ENCODE measurements around the gene IL18. TPM values are rescaled to one million over a fixed set of nuclear protein-coding genes. Genes with fewer than 3 reads are reported as not detected.
A peak's percentile ranks its signal among the peaks of the same experiment; 100 is the strongest.

IL18 gene
- total and polyA plus RNA-seq, 5 donors from 2014 or later = 1.4 TPM; not detected in 4

- Histone ChIP-seq H3K9me3 (ENCODE audit: control insufficient read depth in 2 of 2, low read length in 2 of 2) (no peaks in the 10 kb centered on the region), H3K27ac (ENCODE audit: insufficient read depth, low read length, poor library complexity, severe bottlenecking) (no peak overlapping the region), H3K36me3 (ENCODE audit: control insufficient read depth, insufficient read depth, low read length) (no peaks in the 10 kb centered on the region), H3K4me1 (ENCODE audit: control insufficient read depth, insufficient read depth, low read length, poor library complexity, severe bottlenecking) (no peaks in the 10 kb centered on the region), H3K4me3 (ENCODE audit: low read depth, low read length) (no peak overlapping the region), H3K27me3 (ENCODE audit: control insufficient read depth, insufficient read depth, low read length) (no peaks in the 10 kb centered on the region)
- Mint-ChIP-seq H3K27me3 (no peaks in the 10 kb centered on the region), H3K27ac (no peak overlapping the region), H3K9me3 (peaks cover 0 to 2% (median 0%) of the 10 kb centered on the region in 7 donors), H3K4me3 (no peak overlapping the region), H3K36me3 (peaks cover 20% of the 10 kb centered on the region), H3K4me1 (peaks cover 0 to 7% (median 0%) of the 10 kb centered on the region in 4 donors)
- ATAC-seq (ENCODE audit: low read depth in 2 of 2) (no peak), DNase-seq (no peak)
These were observed 34.2 kb downstream of the IL18 start for GRCh38 chr11:112129656-112130055.

GRCh38 chr11:112128483-112129121 is 35.3 kb downstream of the IL18 start:
- H3K27me3 ChIP-seq (ENCODE audit: control insufficient read depth, insufficient read depth, low read length) = no peaks in the 10 kb centered on the region
- no peak overlapping the region for H3K27ac ChIP-seq (ENCODE audit: insufficient read depth, low read length, poor library complexity, severe bottlenecking)
- H3K4me1 Mint-ChIP-seq = peaks cover 0 to 7% (median 0%) of the 10 kb centered on the region in 4 donors

GRCh38 chr11:112127056-112127455 is 36.8 kb downstream of the IL18 start:
- Mint-ChIP-seq H3K27ac (no peak overlapping the region), H3K4me1 (peaks cover 0 to 7% (median 0%) of the 10 kb centered on the region in 4 donors), H3K27me3 (no peaks in the 10 kb centered on the region), H3K4me3 (no peak overlapping the region), H3K36me3 (peaks cover 14% of the 10 kb centered on the region), H3K9me3 (peaks cover 0 to 2% (median 0%) of the 10 kb centered on the region in 7 donors)
- Histone ChIP-seq H3K36me3 (ENCODE audit: control insufficient read depth, insufficient read depth, low read length) (no peaks in the 10 kb centered on the region), H3K27ac (ENCODE audit: insufficient read depth, low read length, poor library complexity, severe bottlenecking) (no peak overlapping the region), H3K27me3 (ENCODE audit: control insufficient read depth, insufficient read depth, low read length) (no peaks in the 10 kb centered on the region), H3K9me3 (ENCODE audit: control insufficient read depth in 2 of 2, low read length in 2 of 2) (no peaks in the 10 kb centered on the region), H3K4me1 (ENCODE audit: control insufficient read depth, insufficient read depth, low read length, poor library complexity, severe bottlenecking) (no peaks in the 10 kb centered on the region), H3K4me3 (ENCODE audit: low read depth, low read length) (no peak overlapping the region)
- no peak for DNase-seq
- ATAC-seq (ENCODE audit: low read depth in 2 of 2) = no peak

More at GRCh38 chr11:112128483-112129121, 35.3 kb downstream of the IL18 start:
- no peak for ATAC-seq (ENCODE audit: low read depth in 2 of 2)
- Mint-ChIP-seq H3K9me3 (peaks cover 0 to 2% (median 0%) of the 10 kb centered on the region in 7 donors), H3K27me3 (no peaks in the 10 kb centered on the region), H3K36me3 (peaks cover 14% of the 10 kb centered on the region), H3K4me3 (no peak overlapping the region), H3K27ac (no peak overlapping the region)
- DNase-seq = no peak
- Histone ChIP-seq H3K36me3 (ENCODE audit: control insufficient read depth, insufficient read depth, low read length) (no peaks in the 10 kb centered on the region), H3K4me3 (ENCODE audit: low read depth, low read length) (no peak overlapping the region), H3K4me1 (ENCODE audit: control insufficient read depth, insufficient read depth, low read length, poor library complexity, severe bottlenecking) (no peaks in the 10 kb centered on the region), H3K9me3 (ENCODE audit: control insufficient read depth in 2 of 2, low read length in 2 of 2) (no peaks in the 10 kb centered on the region)

GRCh38 chr11:112123129-112123528 is 40.8 kb downstream of the IL18 start:
- Histone ChIP-seq H3K27ac (ENCODE audit: insufficient read depth, low read length, poor library complexity, severe bottlenecking) (no peak overlapping the region), H3K27me3 (ENCODE audit: control insufficient read depth, insufficient read depth, low read length) (no peaks in the 10 kb centered on the region), H3K36me3 (ENCODE audit: control insufficient read depth, insufficient read depth, low read length) (no peaks in the 10 kb centered on the region), H3K4me1 (ENCODE audit: control insufficient read depth, insufficient read depth, low read length, poor library complexity, severe bottlenecking) (no peaks in the 10 kb centered on the region), H3K4me3 (ENCODE audit: low read depth, low read length) (no peak overlapping the region), H3K9me3 (ENCODE audit: control insufficient read depth in 2 of 2, low read length in 2 of 2) (no peaks in the 10 kb centered on the region)
- no peaks in the 10 kb centered on the region for H3K27me3 Mint-ChIP-seq
- ATAC-seq (ENCODE audit: low read depth in 2 of 2) (no peak), DNase-seq (no peak)
- peaks cover 5% of the 10 kb centered on the region for H3K36me3 Mint-ChIP-seq
- no peaks in the 10 kb centered on the region for H3K9me3 Mint-ChIP-seq
- H3K4me3 Mint-ChIP-seq = no peak overlapping the region
- no peaks in the 10 kb centered on the region for H3K4me1 Mint-ChIP-seq
- no peak overlapping the region for H3K27ac Mint-ChIP-seq

GRCh38 chr11:112121981-112122615 is 41.8 kb downstream of the IL18 start:
- Histone ChIP-seq H3K4me1 (ENCODE audit: control insufficient read depth, insufficient read depth, low read length, poor library complexity, severe bottlenecking) (no peaks in the 10 kb centered on the region), H3K9me3 (ENCODE audit: control insufficient read depth in 2 of 2, low read length in 2 of 2) (no peaks in the 10 kb centered on the region), H3K36me3 (ENCODE audit: control insufficient read depth, insufficient read depth, low read length) (no peaks in the 10 kb centered on the region), H3K4me3 (ENCODE audit: low read depth, low read length) (no peak overlapping the region), H3K27me3 (ENCODE audit: control insufficient read depth, insufficient read depth, low read length) (no peaks in the 10 kb centered on the region), H3K27ac (ENCODE audit: insufficient read depth, low read length, poor library complexity, severe bottlenecking) (no peak overlapping the region)
- ATAC-seq (ENCODE audit: low read depth in 2 of 2) = no peak
- Mint-ChIP-seq H3K27ac (peak overlapping the region in 1 of 3 donors; percentile 29), H3K4me1 (peaks cover 0 to under 1% (median 0%) of the 10 kb centered on the region in 4 donors), H3K27me3 (no peaks in the 10 kb centered on the region), H3K36me3 (peaks cover 5% of the 10 kb centered on the region), H3K9me3 (no peaks in the 10 kb centered on the region), H3K4me3 (no peak overlapping the region)
- DNase-seq = no peak

GRCh38 chr11:112118176-112118575 is 45.7 kb downstream of the IL18 start:
- Mint-ChIP-seq H3K9me3 (no peaks in the 10 kb centered on the region), H3K27me3 (no peaks in the 10 kb centered on the region), H3K4me1 (peaks cover 2 to 9% (median 7%) of the 10 kb centered on the region in 4 donors), H3K36me3 (no peaks in the 10 kb centered on the region), H3K27ac (no peak overlapping the region), H3K4me3 (no peak overlapping the region)
- no peak overlapping the region for H3K4me3 ChIP-seq (ENCODE audit: low read depth, low read length)
- DNase-seq (peak in 1 of 3 donors; percentile 20), ATAC-seq (ENCODE audit: low read depth in 2 of 2) (no peak)
- no peaks in the 10 kb centered on the region for H3K9me3 ChIP-seq (ENCODE audit: control insufficient read depth in 2 of 2, low read length in 2 of 2)
- no peaks in the 10 kb centered on the region for H3K27me3 ChIP-seq (ENCODE audit: control insufficient read depth, insufficient read depth, low read length)
- no peaks in the 10 kb centered on the region for H3K36me3 ChIP-seq (ENCODE audit: control insufficient read depth, insufficient read depth, low read length)
- H3K27ac ChIP-seq (ENCODE audit: insufficient read depth, low read length, poor library complexity, severe bottlenecking) = no peak overlapping the region
- no peaks in the 10 kb centered on the region for H3K4me1 ChIP-seq (ENCODE audit: control insufficient read depth, insufficient read depth, low read length, poor library complexity, severe bottlenecking)

- Mint-ChIP-seq H3K9me3 (no peaks in the 10 kb centered on the region), H3K4me3 (no peak overlapping the region), H3K36me3 (no peaks in the 10 kb centered on the region), H3K27me3 (no peaks in the 10 kb centered on the region), H3K4me1 (peaks cover 2 to 9% (median 7%) of the 10 kb centered on the region in 4 donors), H3K27ac (no peak overlapping the region)
- no peaks in the 10 kb centered on the region for H3K4me1 ChIP-seq (ENCODE audit: control insufficient read depth, insufficient read depth, low read length, poor library complexity, severe bottlenecking)
- DNase-seq = no peak
- H3K4me3 ChIP-seq (ENCODE audit: low read depth, low read length) = no peak overlapping the region
- no peaks in the 10 kb centered on the region for H3K36me3 ChIP-seq (ENCODE audit: control insufficient read depth, insufficient read depth, low read length)
- H3K9me3 ChIP-seq (ENCODE audit: control insufficient read depth in 2 of 2, low read length in 2 of 2) = no peaks in the 10 kb centered on the region
- H3K27ac ChIP-seq (ENCODE audit: insufficient read depth, low read length, poor library complexity, severe bottlenecking) = no peak overlapping the region
- H3K27me3 ChIP-seq (ENCODE audit: control insufficient read depth, insufficient read depth, low read length) = no peaks in the 10 kb centered on the region
- no peak for ATAC-seq (ENCODE audit: low read depth in 2 of 2)
These were observed 48.5 kb downstream of the IL18 start for GRCh38 chr11:112115386-112115785.

GRCh38 chr11:112114460-112114859 is 49.4 kb downstream of the IL18 start:
- Mint-ChIP-seq H3K27ac (no peak overlapping the region), H3K4me3 (no peak overlapping the region), H3K9me3 (no peaks in the 10 kb centered on the region), H3K4me1 (peaks cover 2 to 9% (median 7%) of the 10 kb centered on the region in 4 donors), H3K27me3 (no peaks in the 10 kb centered on the region), H3K36me3 (no peaks in the 10 kb centered on the region)
- no peak overlapping the region for H3K27ac ChIP-seq (ENCODE audit: insufficient read depth, low read length, poor library complexity, severe bottlenecking)
- H3K36me3 ChIP-seq (ENCODE audit: control insufficient read depth, insufficient read depth, low read length) = no peaks in the 10 kb centered on the region
- no peak overlapping the region for H3K4me3 ChIP-seq (ENCODE audit: low read depth, low read length)
- H3K27me3 ChIP-seq (ENCODE audit: control insufficient read depth, insufficient read depth, low read length) = no peaks in the 10 kb centered on the region
- no peaks in the 10 kb centered on the region for H3K4me1 ChIP-seq (ENCODE audit: control insufficient read depth, insufficient read depth, low read length, poor library complexity, severe bottlenecking)
- no peak for ATAC-seq (ENCODE audit: low read depth in 2 of 2)
- no peak for DNase-seq
- H3K9me3 ChIP-seq (ENCODE audit: control insufficient read depth in 2 of 2, low read length in 2 of 2) = no peaks in the 10 kb centered on the region

Measured in CD4-positive, CD25-positive, alpha-beta regulatory T cell (primary cell).